EH (cell line): ENCODE data around the gene HPCA.
A peak's percentile ranks its signal among the peaks of the same experiment; 100 is the strongest.

Source experiments
- DNase-seq: peaks from one replicate; pipeline ENCODE4 v3.0.0-alpha.2; 2015; ENCODE audit warnings: low read depth

The HPCA gene

DNA sequence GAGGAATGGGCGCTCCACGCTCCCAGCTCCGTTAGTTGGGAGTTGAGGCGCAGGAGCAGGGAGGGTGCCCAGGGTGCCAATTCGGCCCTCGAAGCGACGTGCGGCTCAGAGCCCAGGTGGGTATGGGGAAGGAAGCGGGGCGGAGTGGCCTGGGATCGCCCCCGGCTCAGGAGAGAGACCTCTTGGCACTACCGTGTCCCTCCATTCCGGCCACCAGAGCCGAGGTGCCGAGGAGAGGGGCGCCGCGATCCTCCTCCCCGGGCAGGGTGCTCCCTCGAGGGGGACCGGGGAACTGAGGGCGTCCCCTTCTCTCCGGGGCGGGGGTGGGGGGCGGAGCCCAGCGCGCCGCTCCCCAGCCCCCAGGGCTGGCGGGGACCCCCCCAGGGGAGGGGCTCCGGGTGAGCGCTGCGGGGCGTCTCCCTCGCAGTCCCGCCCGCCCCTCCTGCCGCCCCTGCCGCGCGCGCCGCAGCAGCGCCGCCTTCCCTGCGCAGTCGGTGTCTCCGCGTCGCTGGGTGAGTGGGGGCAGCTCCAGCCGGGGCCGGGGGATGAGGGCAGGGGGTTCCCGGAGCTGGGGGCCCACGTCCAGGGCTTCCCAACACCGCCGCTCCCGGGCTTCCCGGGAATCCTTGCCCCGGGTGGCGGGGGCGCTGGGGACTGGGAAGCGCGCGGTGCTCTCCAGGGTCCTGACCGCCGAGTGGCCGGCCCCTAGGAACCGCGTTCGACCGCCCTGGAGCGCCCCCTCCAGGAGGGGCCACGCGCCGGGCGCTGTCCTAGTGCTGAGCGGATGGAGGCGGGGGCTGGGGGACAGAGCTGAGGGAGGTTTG is at the start of gene HPCA:
Gene HPCA (plus strand): TSS at position 488 of the 824 bp plus-strand sequence. CDS start 2,408 bp downstream, outside the sequence.
- peak; percentile 67 for DNase-seq

DNA sequence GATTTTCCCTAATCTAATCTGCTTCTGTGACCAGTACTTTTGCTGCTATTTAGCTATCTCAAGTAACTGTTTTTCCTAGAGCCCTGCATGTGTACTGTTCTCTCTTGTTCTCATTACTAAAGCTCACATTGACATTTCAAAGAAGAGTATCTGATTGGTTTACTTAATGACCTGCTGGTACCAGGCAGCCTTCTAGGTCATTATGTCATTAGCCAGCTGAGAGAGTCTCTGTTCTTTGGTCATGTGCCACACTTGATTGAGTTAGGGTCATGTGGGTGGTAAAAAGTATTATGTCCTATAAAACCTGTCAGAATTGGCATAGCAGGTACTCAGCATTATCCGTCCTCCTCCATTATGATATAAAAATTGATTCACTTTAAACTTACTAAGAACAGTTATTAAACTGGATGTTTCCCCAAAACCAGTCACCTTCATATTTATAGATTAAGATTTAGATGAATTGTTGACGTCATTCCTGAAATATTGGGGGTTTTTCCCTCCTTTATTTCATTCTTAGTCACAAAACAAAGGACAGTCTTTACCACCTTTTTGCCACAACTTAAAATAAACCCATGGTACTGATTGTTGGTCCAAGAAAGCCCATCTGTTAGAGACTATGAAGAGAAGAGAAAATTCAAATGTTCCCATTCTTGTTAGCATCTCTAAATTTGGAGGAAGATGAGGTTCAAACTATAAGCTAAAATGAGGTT is 37.8 kb upstream of the HPCA start:
- no peak for DNase-seq

DNA sequence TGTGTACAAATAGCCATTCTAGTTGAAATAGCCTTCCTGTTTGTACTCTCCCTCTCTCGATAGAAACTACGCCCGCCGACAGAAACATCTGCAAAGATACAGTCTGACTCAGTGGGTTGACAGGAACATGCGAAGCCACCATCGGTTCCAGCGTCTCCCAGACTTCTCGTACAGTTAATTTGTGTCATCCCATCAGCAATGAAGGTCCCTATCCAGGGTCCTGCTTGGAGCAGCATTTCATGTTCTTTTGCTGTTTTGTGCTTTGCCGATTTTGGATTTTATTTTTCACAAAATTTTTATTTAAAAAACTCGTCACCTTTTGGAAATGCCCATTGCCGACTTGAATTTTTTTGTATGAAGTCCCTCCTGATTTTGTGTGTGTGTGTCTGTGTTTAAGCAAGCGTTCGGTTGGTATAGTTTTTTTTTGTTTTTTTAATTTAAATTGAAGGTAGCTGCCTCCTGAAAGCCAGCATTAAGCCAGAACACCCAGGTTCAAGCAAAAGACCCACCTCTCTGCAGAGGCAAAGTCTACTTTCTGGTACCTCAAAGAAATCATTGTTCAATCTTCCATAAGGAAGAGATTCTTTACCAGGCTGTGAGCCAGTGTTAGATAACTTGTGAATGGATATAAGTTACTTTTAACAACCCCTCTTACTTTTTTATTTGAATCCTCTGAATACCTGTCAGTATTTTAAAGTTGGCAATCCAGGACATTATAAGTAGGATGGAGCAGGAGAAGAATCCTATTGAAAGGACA is 30.3 kb upstream of the HPCA start:
- DNase-seq = no peak

GRCh38 chr1:32858136-32858535 is 28.2 kb upstream of the HPCA start:
- DNase-seq = no peak

DNA sequence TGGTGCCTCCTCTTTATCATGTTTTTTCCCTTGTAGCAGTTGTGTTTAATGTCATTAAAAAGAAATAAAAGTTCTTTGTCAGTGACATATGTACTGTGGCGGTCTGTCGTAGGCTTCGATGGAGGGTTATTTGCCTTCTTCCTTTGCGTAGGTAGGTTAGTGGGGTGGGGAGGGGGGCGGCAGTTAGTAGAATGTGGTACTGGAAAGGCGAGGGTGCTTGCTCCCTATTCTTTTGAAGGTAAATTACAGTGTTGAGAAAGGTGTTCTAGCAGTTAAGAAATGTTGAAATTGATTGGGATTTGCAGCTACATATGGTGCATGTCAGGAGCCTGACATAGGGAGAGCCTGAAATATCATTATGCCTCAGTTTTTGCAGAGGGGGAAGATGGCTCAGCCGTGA is 27.5 kb upstream of the HPCA start:
- no peak for DNase-seq

- no peak for DNase-seq
Measured at GRCh38 chr1:32859915-32860314, 26.4 kb upstream of the HPCA start.

DNA sequence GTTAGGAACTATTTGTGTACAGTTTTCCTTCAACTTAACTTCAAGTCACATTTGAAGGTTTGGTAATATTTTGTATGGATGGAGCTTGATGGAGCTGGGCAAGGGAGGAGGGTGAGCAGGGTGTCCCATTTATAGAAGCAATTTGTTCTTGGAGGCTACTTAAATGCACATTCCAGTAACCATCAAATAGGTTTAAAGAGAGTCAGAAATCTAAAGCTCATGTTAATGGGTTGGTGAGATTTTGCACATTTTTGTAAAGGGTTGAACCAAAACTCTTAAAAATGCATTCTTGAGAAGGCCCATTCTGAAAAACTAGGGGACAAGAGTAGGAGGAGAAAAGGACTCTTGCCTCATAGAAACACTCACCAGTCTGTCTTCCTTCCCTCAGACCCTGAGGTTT is 25.7 kb upstream of the HPCA start:
- DNase-seq = no peak

DNA sequence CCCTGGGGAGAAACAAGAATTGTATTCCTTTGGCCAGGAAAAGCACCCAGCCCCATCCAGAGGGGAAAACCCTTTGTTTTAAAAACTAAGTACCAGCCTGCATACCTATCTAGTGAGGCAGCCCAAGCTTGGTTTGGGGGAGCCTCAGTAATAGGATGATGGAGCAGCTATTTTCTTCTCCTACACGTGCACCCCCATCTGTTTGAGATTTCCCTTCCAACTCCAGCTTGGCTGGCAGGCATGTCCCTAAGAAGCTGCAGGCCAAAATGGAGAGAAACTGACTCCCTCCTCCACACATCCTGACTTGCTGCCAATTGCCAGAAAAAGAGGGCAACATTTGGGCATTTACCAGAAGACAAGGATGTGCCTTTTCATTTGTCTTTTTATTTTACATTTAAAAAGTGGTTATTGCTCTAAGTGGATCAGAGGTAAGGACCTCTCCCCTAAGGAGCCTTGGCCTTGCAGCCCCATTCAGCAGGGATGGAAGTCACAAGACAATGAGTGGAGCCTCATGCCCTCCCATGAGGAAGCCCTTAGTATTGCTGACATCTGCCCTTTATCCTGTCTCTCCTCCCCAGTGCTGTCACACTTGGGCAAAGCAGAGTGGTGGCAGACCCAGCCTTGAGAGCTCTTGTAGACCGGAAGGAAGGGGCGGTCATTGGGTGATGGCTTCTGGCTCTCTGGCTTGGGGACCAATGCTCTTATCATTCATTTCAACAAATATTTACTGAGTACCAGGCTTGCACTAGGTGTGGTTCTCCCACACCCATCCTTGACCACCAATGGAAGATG is 24.2 kb upstream of the HPCA start:
- DNase-seq = peak; percentile 51

DNA sequence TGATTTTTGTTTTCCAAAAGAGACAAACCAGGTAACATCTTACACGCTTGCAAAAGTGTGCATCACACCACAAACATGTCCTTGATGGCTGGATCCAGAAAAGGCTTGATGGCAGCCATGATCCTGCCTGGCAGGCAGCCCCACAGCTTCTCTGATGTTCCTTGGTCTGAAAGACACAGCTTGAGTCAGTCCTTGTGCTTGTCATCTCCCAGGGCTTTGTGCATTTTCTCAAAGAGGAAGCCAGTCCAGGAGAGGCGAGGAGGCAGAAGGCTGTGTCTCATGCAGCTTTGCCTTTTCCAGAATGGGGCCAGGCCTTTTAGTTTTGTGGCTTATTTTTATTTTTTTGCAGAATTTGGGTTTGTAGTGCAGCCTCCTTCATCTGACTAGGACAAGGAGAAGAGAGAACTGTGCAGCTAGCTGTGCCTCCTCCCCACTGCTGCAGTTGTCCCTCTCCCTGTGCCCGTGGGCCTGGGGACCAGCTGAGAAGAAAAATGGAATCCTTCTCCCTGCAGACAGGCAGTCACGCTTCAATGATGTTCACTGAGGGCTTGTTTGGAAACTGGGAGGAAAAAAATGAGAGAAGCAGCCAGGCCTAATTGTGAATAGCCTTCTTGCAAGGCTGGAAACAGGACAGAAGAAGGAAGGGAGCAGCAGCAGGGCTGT is 22.9 kb upstream of the HPCA start:
- no peak for DNase-seq

DNA sequence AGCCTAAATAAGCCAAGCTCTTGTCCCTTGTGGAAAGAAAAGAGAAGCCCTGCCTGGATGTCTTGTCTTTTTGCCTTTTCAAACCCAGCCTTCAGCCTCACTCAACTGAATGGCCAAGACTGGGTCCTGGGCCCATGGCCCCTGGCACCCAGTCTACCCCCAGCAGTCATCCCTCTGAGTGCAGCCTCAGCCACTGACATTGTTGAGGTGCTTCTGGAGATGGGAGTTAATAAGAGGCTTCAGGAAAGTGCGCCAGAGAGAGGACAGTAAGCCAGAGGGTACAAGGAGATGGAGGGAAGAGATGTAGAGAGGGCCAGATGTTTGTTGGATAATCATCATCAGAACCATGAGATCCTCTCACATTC is 22.4 kb upstream of the HPCA start:
- no peak for DNase-seq

DNA sequence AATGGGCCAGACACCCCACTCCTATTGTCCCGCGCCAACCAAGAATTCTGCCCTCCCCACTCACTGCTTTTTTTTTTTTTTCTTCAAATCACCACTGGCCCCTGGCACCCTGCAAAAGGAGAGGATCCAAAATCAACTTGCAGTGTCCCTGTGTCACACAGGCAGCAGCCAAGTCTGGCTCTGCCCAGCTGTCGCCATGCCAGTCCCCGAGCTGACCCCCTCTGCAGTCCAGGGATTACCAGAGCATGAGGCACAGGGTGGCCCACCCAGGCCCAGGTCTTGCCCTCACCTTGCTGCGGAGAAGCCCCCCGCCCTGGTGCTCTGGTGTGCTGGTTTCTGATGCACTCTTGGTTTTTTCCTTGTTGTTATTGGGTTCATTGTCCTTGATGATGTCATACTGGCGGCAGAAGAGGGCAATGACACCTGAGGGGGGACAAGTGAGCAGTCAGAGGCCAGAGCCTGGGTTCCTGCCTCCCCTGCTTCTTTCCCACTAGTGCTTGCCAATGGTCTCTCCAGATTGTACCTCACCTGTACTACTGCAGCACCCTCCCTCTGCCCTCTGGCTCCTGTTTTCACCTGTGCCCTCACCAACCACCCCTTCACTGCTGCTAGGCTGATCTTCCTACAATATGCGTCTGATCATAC is 21.8 kb upstream of the HPCA start:
- DNase-seq = no peak

- DNase-seq = no peak
Measured at GRCh38 chr1:32865639-32866405, 20.5 kb upstream of the HPCA start.

DNA sequence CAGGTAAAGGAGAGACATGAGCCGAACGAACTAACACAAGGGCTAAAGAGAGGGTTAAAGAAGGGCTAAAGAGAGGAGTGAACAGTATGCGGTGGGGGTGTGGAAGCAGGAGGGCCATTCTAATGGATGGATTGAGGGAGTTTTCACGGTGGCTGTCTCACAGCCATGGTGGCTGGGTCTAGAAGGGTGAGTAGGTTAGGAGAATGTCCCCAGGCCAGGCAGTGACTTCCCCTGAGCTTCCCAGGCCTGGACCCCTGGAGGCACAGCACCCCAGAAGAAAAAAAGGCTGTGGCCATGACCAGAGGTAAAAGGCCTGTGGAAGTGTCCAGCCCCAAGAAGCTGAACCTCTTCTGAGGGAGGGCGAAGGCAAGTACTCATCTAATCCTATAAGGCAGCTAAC is 19.1 kb upstream of the HPCA start:
- no peak for DNase-seq

DNA sequence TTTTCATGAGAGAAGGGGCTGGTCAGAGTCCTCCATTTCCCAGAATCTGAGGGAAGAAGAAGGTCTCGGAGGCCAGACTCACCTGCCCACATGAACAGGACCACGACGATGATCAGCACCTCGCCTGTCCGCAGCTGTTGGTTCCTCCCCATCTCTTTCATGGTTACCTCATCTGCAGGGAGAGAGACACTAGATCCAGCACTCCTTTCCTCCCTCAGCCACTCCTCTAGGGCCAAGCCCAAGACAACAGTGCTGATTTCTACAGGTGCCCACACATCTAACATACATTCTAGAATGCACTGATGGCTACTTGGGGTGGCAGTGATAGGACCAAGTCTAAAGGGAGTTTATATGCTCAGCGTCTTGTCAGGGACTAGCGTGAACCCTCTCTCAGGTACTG is 18.6 kb upstream of the HPCA start:
- DNase-seq = no peak

- no peak for DNase-seq
Measured at GRCh38 chr1:32868085-32868484, 18.2 kb upstream of the HPCA start.

GRCh38 chr1:32868806-32869455 is 17.4 kb upstream of the HPCA start:
- DNase-seq = no peak

DNA sequence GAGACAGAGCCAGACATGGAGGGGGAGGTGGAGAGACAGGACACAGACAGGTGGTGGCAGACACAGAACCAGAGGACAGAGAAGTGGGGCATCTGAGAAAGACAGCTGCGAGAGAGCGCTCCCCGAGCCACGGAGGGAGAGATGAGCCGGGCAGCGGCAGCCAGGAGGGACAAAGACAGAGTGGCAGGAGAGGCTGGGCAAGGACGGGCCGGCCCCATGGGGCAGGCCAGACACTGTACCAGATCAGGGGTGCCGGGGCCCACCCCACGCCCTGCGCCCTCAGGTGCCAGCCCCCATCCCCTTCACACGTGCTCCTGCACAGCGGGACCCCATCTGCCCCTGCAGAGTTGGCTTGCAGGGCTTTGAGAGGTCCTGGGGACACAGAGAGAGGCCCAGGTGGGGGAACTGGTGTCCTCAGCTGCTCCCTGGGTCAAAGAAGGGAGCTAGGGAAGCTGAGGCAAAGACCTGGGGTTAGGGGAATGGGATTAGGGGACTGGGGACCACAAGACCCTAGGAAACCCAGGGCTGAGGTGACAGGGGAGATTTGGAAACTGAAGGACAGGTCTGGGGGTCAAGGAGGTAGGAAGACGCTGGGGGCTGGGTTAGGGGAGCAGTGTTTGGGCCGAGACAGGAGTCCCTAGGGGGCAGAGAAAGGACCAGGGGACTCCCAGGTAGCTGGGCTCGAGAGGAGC is 16.2 kb upstream of the HPCA start:
- no peak for DNase-seq

DNA sequence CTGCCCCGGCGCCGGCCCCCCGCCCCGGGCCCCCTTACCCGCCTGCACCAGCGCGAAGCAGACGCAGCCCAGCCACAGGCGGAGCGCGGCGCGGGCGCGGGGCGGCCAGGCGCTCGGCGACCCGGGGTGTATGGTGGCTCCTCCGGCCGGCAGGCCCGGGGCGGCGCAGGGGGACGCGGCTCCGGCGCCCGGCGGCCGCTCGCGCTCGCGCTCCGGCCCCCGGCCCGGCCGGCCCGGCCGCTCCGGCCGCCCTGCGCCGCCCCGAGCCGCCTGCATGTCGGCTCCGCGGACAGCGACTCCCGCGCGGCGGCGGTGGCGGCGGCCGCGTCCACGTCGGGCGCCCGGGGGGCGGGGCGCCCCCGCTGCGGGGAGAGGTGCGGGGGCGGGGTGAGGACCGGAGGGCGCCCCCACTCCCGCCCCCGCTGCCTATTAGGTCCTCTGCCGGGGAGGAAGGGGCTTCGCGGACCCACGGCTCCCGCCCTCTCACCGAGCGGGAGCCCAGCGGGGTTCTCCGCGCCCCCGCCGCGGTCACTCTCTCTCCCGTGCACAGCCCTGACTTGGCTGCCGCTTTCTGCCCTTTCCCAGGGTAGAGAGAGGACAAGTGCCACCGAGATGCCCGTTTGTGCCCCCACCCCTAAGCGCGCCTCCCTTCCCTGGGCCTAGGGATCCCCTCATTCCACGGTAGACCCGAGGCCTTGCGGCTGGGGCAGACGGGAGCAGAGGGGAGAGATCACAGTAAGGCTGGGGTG is 15.5 kb upstream of the HPCA start, which contains the start of gene FNDC5:
Gene FNDC5 (minus strand): TSS at position 298 of the 749 bp plus-strand sequence.
- DNase-seq = peak; percentile 51
